NCI-H774 (cell line): ENCODE data around the gene SPECC1L.

Experiments used
- DNase-seq: peaks from one replicate; lab custom pipeline; 2025; lab: John Stamatoyannopoulos, UW

Gene SPECC1L

DNA sequence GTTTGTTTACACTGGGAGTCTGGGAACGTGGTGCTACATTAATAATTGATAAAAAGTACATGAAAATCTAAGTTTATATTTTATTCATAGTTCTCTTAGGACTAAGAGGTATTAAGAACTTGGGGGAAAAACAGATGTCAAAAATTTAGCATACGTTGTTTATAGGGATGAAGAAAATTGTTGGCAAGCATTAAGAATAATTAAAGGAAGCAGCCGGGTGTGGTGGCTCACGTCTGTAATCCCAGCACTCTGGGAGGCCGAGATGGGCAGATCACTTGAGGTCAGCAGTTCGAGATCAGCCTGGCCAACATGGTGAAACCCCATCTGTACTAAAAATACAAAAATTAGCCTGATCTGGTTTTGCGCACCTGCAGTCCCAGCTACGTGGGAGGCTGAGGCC, 96.1 kb downstream of the SPECC1L start:
- no peak for DNase-seq

DNA sequence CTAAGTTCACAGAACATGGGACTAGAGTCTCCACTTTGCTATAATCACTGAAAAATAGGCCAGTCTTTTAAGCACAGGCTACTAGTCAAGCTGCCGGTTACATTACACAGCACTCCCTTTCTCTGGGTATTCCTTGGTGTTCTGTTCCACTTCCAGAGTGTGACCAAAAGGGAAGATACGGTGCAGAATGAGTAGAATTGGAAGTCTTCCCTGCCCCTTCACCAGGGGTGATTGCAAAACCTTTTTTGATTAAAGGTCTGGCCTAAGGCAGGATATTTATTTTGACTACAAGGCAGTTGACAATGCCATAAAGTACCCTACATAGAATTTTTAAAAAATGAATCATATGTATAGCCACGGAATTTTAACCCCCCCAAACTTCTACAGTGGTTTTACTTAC, 97.2 kb downstream of the SPECC1L start:
- DNase-seq, result no peak

- DNase-seq, result no peak
Measured at GRCh38 chr22:24370401-24370800, 99.8 kb downstream of the SPECC1L start.

DNA sequence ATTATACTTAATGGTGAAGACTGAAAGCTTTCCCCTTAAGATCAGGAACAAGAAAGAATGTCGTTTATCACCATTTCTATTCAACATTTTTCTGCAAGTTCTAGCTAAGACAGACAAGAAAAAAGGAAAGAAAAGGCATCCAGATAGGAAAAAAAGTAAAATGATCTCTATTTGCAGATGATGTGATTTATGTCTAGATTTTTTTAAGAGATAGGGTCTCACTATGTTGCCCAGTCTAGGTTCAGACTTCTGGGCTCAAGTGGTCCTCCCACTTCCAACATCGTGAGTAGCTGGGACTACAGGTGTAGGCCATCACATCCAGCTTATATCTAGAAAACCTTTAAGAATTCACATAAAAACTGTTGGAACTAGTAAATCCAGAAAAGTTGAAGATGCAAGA, 105.4 kb downstream of the SPECC1L start:
- no peak for DNase-seq

DNA sequence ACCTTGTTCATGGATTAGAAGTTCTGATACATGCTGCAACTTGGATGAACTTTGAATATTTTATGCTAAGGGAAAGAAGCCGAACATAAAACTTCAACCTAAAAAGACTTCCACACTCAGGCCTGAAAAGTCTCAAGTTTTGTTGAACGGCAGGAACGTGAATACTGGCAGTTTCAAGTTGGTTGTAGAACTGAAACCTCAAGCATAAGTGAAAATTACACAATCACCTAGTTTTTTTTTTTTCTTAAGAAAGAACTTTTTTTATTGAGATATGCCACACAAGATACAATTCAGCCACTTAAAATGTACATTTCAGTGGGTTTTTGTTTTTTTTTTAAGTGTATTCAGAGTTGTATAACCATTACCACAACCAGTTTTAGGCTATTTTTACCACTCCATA, 106.0 kb downstream of the SPECC1L start:
- DNase-seq, result no peak

GRCh38 chr22:24379536-24379935, 108.9 kb downstream of the SPECC1L start:
- DNase-seq, result no peak

DNA sequence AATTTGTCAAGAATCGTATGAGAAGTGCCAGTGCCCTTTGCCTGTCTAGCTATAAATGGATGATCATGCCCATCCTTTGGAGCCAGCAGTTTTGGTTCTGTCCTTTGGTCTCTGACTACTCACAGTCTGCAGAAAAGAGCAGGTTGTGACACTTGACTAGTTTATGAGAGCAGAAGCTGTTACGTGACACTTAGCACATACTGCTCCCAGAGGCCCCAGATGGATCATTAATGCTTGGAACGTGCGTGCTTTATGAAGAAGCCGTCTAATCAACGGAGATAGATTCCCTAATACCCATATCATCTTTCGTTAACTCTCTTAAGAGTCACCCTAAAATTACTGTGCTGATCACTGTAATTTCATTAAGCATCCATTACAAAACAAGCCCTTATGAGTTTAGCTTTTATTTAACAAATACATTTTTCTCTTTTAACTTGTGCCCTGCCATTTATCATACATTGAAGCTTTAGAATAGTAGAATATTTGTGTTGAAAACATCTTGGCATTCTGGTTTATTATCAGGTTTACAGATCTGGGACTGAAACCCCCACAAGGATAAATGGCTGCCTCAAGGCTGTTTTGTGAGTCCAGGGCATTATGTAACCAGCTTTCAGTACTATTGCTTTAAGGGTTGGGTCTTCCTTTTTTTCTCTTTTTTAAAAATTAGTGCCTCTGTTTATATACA, 109.7 kb downstream of the SPECC1L start:
- no peak for DNase-seq

GRCh38 chr22:24380905-24381230, 110.2 kb downstream of the SPECC1L start:
- no peak for DNase-seq

DNA sequence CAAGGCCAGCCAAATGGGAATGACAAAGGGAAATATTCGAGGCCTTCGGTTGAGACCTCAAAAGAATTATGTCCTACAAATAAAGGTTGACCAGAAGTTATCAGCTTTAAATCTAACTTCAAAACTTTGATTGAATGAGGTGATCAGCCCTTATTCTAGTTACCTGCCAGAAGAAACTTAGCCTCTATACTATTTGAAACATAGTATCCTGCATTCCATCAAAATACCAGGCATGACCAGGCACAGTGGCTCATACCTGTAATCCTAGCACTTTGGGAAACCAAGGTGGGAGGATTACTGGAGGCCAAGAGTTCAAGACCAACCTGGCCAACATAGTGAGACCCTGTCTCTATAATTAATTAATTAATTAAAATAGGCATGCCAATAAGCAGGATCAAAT, 112.4 kb downstream of the SPECC1L start:
- DNase-seq, result no peak

GRCh38 chr22:24384131-24384530, 113.5 kb downstream of the SPECC1L start:
- no peak for DNase-seq

DNA sequence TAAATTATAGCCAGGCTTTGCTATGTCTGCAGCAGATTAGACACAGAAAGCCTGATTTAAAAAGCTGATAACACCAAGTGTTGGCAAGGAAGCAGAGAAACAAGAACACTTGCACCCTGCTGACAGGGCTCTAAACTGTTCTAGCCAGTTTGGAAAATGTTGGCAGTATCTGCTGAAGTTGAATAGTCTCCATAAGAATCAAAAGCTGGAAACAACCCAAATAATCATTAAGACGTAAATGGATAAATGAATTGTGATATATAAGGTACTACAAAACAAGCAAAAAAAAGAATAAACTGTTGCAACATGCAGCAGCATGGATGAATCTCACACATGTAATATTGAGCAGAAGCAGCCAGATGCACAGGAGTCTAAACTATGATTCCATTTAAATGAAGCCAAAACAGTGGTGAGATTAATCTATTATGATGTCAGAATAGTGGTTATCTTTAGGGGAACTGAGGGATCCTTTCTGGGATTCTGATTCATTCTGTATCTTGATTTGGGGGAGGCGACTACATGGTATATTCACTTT, 116.4 kb downstream of the SPECC1L start:
- no peak for DNase-seq

DNA sequence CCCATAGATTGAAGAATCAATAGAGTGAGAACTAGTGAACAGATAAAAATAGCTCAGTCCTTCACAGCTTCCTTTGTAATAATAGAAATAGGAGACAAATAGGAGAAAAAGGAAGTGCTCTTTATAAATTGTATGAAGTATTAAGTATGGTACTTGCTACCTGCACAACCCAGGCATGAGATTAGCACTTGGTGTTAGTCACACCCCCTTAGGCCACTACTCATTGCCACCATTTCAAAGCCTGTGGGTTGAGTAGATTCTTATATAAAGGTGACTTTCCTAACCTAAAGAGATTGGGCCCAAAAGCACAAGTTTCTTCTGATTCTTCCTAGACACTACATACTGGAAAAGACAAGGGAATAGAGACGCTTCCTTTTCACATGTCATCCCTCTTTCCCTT, 119.0 kb downstream of the SPECC1L start:
- no peak for DNase-seq

DNA sequence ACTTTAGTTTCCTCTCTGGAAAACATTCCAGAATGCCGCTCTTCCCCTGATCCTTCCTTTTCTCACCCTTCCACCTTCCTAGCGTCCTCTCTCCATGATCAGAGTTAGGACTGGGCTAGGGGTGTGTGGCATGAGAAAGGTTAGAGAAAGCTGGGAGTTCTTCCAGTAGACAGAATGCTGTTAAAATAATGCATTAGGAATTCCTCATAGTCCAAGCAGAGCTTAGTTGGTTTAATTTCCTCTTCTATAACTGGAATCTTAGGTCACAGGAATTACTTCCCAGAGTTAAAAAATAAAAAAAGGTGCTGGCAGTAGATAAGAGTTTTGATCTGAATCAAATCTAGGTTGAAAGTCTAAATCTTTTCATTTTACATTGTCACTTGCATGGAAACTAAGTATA, 119.5 kb downstream of the SPECC1L start:
- no peak for DNase-seq

- no peak for DNase-seq
Measured at GRCh38 chr22:24390576-24390975, 119.9 kb downstream of the SPECC1L start.

- DNase-seq, result no peak
Measured at GRCh38 chr22:24391836-24392217, 121.2 kb downstream of the SPECC1L start.

GRCh38 chr22:24392218-24392931, 121.7 kb downstream of the SPECC1L start:
- no peak for DNase-seq

DNA sequence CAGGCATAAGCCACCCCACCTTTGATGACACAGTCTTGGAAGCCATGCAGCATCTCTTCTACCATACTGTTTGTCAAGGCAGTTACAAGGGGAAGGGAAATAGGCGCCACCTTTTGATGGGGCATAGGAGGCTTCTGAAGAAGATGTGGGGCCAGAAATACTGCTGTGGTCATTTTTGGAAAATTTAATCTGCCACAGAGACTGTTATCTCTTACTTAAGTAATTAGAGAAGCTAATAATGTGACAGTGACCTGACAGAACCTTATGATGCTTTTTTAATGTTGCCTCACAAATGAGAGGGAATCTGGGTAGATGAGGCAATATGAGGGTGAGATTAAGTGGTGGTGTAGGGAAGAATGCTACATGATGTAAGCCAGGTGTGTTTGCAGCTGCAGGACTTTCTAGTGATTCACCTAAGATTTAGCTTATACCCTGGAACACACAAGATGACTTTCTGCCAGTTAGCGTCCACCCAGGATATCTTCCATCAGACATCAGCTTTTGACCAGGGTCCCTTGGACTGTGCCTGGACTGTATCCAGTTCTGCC, 122.5 kb downstream of the SPECC1L start:
- DNase-seq, result no peak

GRCh38 chr22:24393848-24394247, 123.2 kb downstream of the SPECC1L start:
- no peak for DNase-seq

GRCh38 chr22:24394254-24394653, 123.6 kb downstream of the SPECC1L start:
- no peak for DNase-seq

DNA sequence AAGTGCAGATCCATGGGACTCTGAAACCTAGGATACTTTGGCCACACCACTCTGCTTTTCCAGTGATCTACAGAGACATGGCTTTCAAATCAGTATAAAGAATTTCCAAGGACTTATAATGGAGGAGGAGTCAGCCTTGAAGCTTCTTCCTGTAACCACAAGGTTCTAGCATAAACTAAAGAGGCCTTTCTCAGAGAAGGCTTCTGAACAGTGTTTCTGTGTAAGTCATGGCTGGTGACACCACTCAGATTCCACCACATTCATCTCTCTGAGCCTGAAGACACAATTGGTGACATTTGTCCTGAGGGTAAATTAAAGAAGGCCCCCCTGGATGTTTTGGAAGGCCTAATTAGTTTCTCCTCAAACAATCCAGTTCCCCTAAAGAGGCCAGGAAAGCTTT, 127.8 kb downstream of the SPECC1L start:
- no peak for DNase-seq

DNA sequence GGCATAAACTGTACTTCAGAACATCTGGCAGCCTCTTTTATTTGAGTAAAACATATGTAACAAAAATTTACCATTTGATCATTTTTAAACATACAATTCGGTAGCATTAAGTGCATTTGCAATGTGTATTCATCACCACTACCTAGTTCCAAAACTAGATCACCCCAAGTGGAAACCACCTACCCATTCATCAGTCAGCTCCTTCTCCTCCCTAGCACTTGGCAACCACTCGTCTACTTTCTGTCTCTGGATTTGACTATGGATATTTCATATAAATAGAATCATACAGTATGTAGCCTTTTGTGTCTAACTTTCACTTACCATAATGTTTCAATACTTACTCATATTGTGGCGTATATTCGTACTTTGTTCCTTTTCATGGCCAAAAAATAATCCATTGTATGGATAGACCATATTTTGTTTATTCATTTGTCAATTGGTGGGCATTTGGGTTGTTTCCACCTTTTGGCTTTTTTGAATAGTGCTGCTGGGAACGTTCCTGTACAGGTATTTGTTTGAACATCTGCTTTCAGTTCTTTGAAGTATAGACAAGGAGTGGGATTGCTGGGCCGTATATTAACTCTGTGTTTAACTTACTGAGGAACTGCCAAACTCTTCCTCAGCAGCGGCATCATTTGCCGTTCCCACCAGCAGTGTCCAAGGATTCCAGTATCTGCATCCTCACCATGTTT, 129.5 kb downstream of the SPECC1L start:
- no peak for DNase-seq

GRCh38 chr22:24400726-24401596, 130.3 kb downstream of the SPECC1L start:
- DNase-seq, result no peak
